ENCODE data around the gene GRIK4. TPM values are rescaled to one million over a fixed set of nuclear protein-coding genes. Genes with fewer than 3 reads are reported as not detected.

GRIK4 gene
- total and polyA plus RNA-seq, 2 of the 4 experiments (the other 2 are of a cell fraction): 0.18 to 0.38 TPM

DNA sequence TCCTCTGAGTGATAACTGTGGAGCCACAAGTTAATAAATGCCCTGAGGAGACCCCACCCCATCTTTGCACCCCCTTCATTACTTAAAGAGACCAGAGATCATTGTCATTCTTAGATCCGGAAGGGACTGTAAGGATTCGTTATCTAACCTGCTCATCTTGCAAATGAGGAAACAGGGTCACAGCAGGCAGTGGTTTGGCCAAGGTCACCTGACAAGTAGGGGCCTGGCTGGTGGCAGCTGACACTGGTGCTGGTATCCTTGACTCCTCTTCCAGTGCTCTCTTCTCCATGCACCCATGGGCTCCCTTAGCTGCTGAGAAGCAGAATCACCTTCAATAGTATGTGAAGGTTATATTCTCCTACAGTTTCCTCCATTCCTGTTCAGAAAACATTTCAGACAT lies 151.6 kb downstream of the GRIK4 start:
- no peak overlapping the region for H2AFZ ChIP-seq (replicated peaks; ENCODE audit: low read length, poor library complexity)
- ATAC-seq (ENCODE audit: low read depth) (no peak), DNase-seq (no peak)
- no peak overlapping the region for H2BK5ac ChIP-seq (ENCODE audit: low read depth, low read length, poor library complexity, severe bottlenecking)
- intact Hi-C loops (cut with micrococcal nuclease) (no loop called here), in situ Hi-C loops (cut with MboI; ENCODE audit: low sequenced_read_pairs) (no loop called here), dilution Hi-C loops (cut with HindIII; ENCODE audit: low sequenced_read_pairs, unreplicated experiment) (no loop called here)
- H2AK5ac ChIP-seq (ENCODE audit: low read depth, low read length): no peak overlapping the region
- H3K4me3 ChIP-seq (ENCODE audit: insufficient read depth, low read depth, low read length): no peak overlapping the region
- H4K8ac ChIP-seq (ENCODE audit: low read depth in 2 of 2, low read length in 2 of 2): no peak overlapping the region
- no peak overlapping the region for H3K14ac ChIP-seq (replicated peaks; ENCODE audit: low read depth, low read length)
- ChIA-PET CTCF (no interaction called here), POLR2A (ENCODE audit: unreplicated experiment) (no interaction called here)
- H3K23ac ChIP-seq (ENCODE audit: low read depth, low read length): no peak overlapping the region
- no peak overlapping the region for H3K4me2 ChIP-seq (ENCODE audit: low read depth, low read length)
- H3K56ac ChIP-seq (ENCODE audit: extremely low read depth, insufficient read depth, low read length): no peak overlapping the region
- no peak overlapping the region for H2BK15ac ChIP-seq (ENCODE audit: low read depth, low read length)
- no peak overlapping the region for H4K91ac ChIP-seq (ENCODE audit: insufficient read depth, low read depth, low read length)
- no peak overlapping the region for H3K9ac ChIP-seq (ENCODE audit: low read depth, low read length)
- H3K9me1 ChIP-seq (ENCODE audit: insufficient read depth, low read length): no peaks in the 10 kb centered on the region; the same call in 1 of the 2 replicates
- H3K36me3 ChIP-seq (ENCODE audit: control insufficient read depth, insufficient read depth, low read length): no peaks in the 10 kb centered on the region
- no peak overlapping the region for H3K18ac ChIP-seq (ENCODE audit: low read depth, low read length)
- no peak overlapping the region for H3K4ac ChIP-seq (ENCODE audit: low read depth, low read length)
- peaks cover 27% of the 10 kb centered on the region for H3K27me3 ChIP-seq (ENCODE audit: control insufficient read depth, insufficient read depth, low read length)
- no peak overlapping the region for H2BK20ac ChIP-seq (ENCODE audit: low read depth, low read length)
- H3K27ac ChIP-seq (ENCODE audit: insufficient read depth, low read length): no peak overlapping the region
- H2BK120ac ChIP-seq (ENCODE audit: low read depth, low read length): no peak overlapping the region
- H3K9me3 ChIP-seq (ENCODE audit: control insufficient read depth, insufficient read depth, low read length): no peaks in the 10 kb centered on the region
- H4K5ac ChIP-seq (ENCODE audit: low read depth, low read length): no peak overlapping the region
- H3K4me1 ChIP-seq (ENCODE audit: control insufficient read depth, insufficient read depth, low read length): no peaks in the 10 kb centered on the region
- no CpG with 5 or more reads among the region's 2 CpGs for WGBS, 2 experiments (ENCODE audit: extremely low coverage in 2 of 2, insufficient read length in 1 of 2)
- H3K79me1 ChIP-seq (ENCODE audit: low read depth in 1 of 2, low read length in 2 of 2): no peaks in the 10 kb centered on the region
- TF ChIP-seq POLR2A (IDR thresholded peaks at IDR 0.05; ENCODE audit: low read depth, low read length) (no peak), FOS (IDR thresholded peaks at IDR 0.05; ENCODE audit: low read depth, low read length) (no peak), MXI1 (IDR thresholded peaks at IDR 0.05; ENCODE audit: borderline replicate concordance, low read depth, low read length) (no peak), BHLHE40 (IDR thresholded peaks at IDR 0.05; ENCODE audit: low read depth, low read length) (no peak)
- TF ChIP-seq, protein P1, sequence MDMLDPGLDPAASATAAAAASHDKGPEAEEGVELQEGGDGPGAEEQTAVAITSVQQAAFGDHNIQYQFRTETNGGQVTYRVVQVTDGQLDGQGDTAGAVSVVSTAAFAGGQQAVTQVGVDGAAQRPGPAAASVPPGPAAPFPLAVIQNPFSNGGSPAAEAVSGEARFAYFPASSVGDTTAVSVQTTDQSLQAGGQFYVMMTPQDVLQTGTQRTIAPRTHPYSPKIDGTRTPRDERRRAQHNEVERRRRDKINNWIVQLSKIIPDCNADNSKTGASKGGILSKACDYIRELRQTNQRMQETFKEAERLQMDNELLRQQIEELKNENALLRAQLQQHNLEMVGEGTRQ (IDR thresholded peaks at IDR 0.05; ENCODE audit: low read depth, low read length): no peak
- H2AK9ac ChIP-seq (replicated peaks; ENCODE audit: low read depth, low read length, poor library complexity): no peak overlapping the region
- no TSS peak for BruUV-seq (replicated peaks)
- no peaks in the 10 kb centered on the region; the same call in 1 of the 2 replicates for H4K20me1 ChIP-seq (ENCODE audit: insufficient read depth, low read length)
